Measurements from ENCODE around the gene KIF3C. TPM values are rescaled to one million over a fixed set of nuclear protein-coding genes. Genes with fewer than 3 reads are reported as not detected.

KIF3C gene
- total and polyA plus RNA-seq, 2 donors (not counting 3 experiments of a cell fraction or from before 2014, with no cell fraction given): 11.4 to 40.7 TPM

GRCh38 chr2:25977768-25978167, 4.5 kb downstream of the KIF3C start:
- H3K4me2 ChIP-seq (ENCODE audit: insufficient read depth, low read length): no peak overlapping the region
- CTCF ChIA-PET: interaction anchor here (0.8 to 1.7 kb wide), 4 partner anchors 13 to 207 kb away, joined by 3 to 5 read pairs (median 4); no protein-coding TSS in a partner anchor
- peaks cover 42% of the 10 kb centered on the region for H3K4me1 ChIP-seq (ENCODE audit: control insufficient read depth, extremely low read depth, insufficient read depth, low read length)
- POLR2A ChIA-PET: interaction anchor here (1.0 to 1.2 kb wide), 2 partner anchors 17 to 99 kb away, joined by 4 read pairs; partner anchors contain the start of gene ASXL2
- H3K27me3 ChIP-seq (ENCODE audit: control insufficient read depth in 2 of 2, insufficient read depth in 2 of 2, low read length in 2 of 2): no peaks in the 10 kb centered on the region
- no peak overlapping the region for H2AFZ ChIP-seq (ENCODE audit: low read depth, low read length)
- no peak for TF ChIP-seq JUN (IDR thresholded peaks at IDR 0.05; ENCODE audit: borderline replicate concordance, insufficient read depth, insufficient read length, low read depth)
- no peak for TF ChIP-seq POLR2A (IDR thresholded peaks at IDR 0.05; ENCODE audit: low read depth, low read length)
- TF ChIP-seq MAX (IDR thresholded peaks at IDR 0.05; ENCODE audit: insufficient read depth, insufficient read length): no peak
- no peak for TF ChIP-seq CTCF (IDR thresholded peaks at IDR 0.05; ENCODE audit: extremely low read depth in 1 of 2, insufficient read depth in 1 of 2, low read depth in 1 of 2, low read length in 2 of 2)
- TF ChIP-seq MYC (IDR thresholded peaks at IDR 0.05; ENCODE audit: low read depth, low read length): no peak
- TF ChIP-seq FOS (IDR thresholded peaks at IDR 0.05; ENCODE audit: borderline replicate concordance, insufficient read depth, low read length): no peak
- no peak for TF ChIP-seq POLR2AphosphoS5 (IDR thresholded peaks at IDR 0.05; ENCODE audit: insufficient read depth, low read depth, low read length)
- no peak for TF ChIP-seq GATA2 (IDR thresholded peaks at IDR 0.05; ENCODE audit: insufficient read depth, insufficient read length, low read depth, low read length)
- TF ChIP-seq EZH2 (IDR thresholded peaks at IDR 0.05; ENCODE audit: borderline replicate concordance, low read depth, low read length, severe bottlenecking): no peak
- H3K4me3 ChIP-seq (replicated peaks in 1 of 3; ENCODE audit: insufficient read depth in 1 of 3, low read depth in 1 of 3, low read length in 3 of 3): no peak overlapping the region
- no peaks in the 10 kb centered on the region for H4K20me1 ChIP-seq (replicated peaks; ENCODE audit: control insufficient read depth, extremely low read depth, insufficient read depth, low read length)
- no TSS peak for BruUV-seq (replicated peaks)
- peaks cover 3% of the 10 kb centered on the region in 2 experiments for H3K36me3 ChIP-seq (ENCODE audit: control insufficient read depth in 2 of 2, extremely low read depth in 1 of 2, insufficient read depth in 2 of 2, low read length in 2 of 2)
- H3K27ac ChIP-seq (ENCODE audit: insufficient read depth, low read depth, low read length): no peak overlapping the region
- dilution Hi-C loops (cut with MboI; ENCODE audit: extremely low pct_ligation_motif_present, low sequenced_read_pairs): no loop called here
- H3K79me2 ChIP-seq (ENCODE audit: control insufficient read depth, insufficient read depth, low read length): peaks cover 39% of the 10 kb centered on the region
- intact Hi-C loops (cut with micrococcal nuclease): no loop called here
- H3K9me3 ChIP-seq (replicated peaks; ENCODE audit: control insufficient read depth, insufficient read depth, low read length): no peaks in the 10 kb centered on the region
- FAIRE-seq (no peak), DNase-seq (ENCODE audit: low read depth, low spot score) (no peak)
- H3K9me1 ChIP-seq (replicated peaks; ENCODE audit: control insufficient read depth, extremely low read depth, insufficient read depth, low read length): no peaks in the 10 kb centered on the region
- H3K9ac ChIP-seq (replicated peaks; ENCODE audit: extremely low read depth, insufficient read depth, low read length): no peak overlapping the region

All from endothelial cell of umbilical vein (primary cell).